LNCAP (cell line): ENCODE data around the gene IMMT.

Source experiments
- TF ChIP-seq, protein P1 (sequence below): fragments of 450-650 bp; IDR thresholded peaks from 2 replicates; pipeline ENCODE4 v1.5.1; 2017; ENCODE audit warnings: mild to moderate bottlenecking

Gene IMMT

DNA sequence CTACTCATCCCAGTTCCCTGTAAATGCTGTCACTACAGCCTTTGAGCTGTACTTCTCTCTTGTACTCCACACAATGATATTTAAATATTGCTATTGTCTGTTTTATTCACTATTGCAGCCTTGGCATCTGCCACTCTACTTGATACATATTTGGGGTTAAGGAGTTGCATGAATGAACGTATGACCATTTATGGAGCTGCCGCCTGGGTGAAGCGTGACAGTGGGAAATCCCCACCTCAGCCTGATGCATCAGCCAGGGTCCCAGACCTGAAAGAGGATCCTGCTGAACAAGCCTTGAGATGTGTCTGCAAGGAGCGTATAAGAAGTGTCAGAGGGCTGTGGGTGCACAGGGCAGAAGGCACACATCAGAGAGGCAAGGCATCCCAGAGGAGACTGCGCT, 43.1 kb upstream of the IMMT start:
- TF ChIP-seq, protein P1, sequence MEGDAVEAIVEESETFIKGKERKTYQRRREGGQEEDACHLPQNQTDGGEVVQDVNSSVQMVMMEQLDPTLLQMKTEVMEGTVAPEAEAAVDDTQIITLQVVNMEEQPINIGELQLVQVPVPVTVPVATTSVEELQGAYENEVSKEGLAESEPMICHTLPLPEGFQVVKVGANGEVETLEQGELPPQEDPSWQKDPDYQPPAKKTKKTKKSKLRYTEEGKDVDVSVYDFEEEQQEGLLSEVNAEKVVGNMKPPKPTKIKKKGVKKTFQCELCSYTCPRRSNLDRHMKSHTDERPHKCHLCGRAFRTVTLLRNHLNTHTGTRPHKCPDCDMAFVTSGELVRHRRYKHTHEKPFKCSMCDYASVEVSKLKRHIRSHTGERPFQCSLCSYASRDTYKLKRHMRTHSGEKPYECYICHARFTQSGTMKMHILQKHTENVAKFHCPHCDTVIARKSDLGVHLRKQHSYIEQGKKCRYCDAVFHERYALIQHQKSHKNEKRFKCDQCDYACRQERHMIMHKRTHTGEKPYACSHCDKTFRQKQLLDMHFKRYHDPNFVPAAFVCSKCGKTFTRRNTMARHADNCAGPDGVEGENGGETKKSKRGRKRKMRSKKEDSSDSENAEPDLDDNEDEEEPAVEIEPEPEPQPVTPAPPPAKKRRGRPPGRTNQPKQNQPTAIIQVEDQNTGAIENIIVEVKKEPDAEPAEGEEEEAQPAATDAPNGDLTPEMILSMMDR, result no peak

- TF ChIP-seq, protein P1, result no peak
Observed at GRCh38 chr2:86237172-86237571, 41.9 kb upstream of the IMMT start.

GRCh38 chr2:86235196-86235980, 40.1 kb upstream of the IMMT start:
- TF ChIP-seq, protein P1, result no peak

- TF ChIP-seq, protein P1, result no peak
Observed at GRCh38 chr2:86234563-86235131, 39.4 kb upstream of the IMMT start.

- TF ChIP-seq, protein P1, result no peak
Observed at GRCh38 chr2:86233436-86233835, 38.2 kb upstream of the IMMT start.

GRCh38 chr2:86232910-86233309, 37.6 kb upstream of the IMMT start:
- TF ChIP-seq, protein P1, result no peak

DNA sequence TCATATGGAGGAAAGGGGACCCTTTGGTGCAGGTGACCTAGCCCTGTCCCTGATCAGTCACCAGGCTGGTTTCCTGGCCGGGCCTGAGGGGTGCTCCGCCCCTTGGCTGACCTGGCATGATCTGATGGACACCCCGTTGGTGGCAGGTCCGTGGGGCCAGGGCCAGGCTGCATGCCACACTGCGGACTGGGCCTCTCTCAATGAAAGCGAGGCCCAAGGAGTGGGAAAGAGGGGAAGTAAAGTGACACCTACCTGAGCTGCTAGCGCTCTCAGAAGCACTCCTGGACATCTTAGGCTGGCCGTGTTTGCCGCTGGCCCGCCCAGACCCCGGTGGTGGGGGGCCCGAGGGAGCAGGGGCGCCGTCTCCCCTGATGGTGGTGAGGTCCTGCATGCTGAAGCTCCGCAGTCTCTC, 37.1 kb upstream of the IMMT start:
- TF ChIP-seq, protein P1, result no peak
